PC-9 (cell line): ENCODE results near the gene NRP1.

Experiments used
- EZH2 ChIP-seq: fragments of 200-600 bp; sonication (generic); IDR thresholded peaks from 2 replicates; pipeline ENCODE4 v1.8.0; 2017; ENCODE audit warnings: antibody characterized with exemption, low read depth
- TF ChIP-seq, protein P1 (sequence below): fragments of 200-600 bp; sonication (generic); conservative IDR thresholded peaks from 2 replicates; pipeline ENCODE4 v1.6.1; 2017; ENCODE audit warnings: mixed run types, antibody characterized with exemption, mild to moderate bottlenecking, moderate library complexity

GRCh38 chr10:33309406-33309805, 25.1 kb downstream of the NRP1 start:
- TF ChIP-seq, protein P1, sequence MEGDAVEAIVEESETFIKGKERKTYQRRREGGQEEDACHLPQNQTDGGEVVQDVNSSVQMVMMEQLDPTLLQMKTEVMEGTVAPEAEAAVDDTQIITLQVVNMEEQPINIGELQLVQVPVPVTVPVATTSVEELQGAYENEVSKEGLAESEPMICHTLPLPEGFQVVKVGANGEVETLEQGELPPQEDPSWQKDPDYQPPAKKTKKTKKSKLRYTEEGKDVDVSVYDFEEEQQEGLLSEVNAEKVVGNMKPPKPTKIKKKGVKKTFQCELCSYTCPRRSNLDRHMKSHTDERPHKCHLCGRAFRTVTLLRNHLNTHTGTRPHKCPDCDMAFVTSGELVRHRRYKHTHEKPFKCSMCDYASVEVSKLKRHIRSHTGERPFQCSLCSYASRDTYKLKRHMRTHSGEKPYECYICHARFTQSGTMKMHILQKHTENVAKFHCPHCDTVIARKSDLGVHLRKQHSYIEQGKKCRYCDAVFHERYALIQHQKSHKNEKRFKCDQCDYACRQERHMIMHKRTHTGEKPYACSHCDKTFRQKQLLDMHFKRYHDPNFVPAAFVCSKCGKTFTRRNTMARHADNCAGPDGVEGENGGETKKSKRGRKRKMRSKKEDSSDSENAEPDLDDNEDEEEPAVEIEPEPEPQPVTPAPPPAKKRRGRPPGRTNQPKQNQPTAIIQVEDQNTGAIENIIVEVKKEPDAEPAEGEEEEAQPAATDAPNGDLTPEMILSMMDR: no peak
- no peak for TF ChIP-seq EZH2
